SU-DHL-6 (cell line): ENCODE measurements around the gene MESP2.
"Not testable (repeated sequence)": the region's sequence is repeated elsewhere in the genome, so short reads cannot be mapped to it uniquely, and the experiment has no call there.

ENCODE experiments used
- EZH2phosphoT487 ChIP-seq: fragments of 200-600 bp; sonication (generic), shearing (Covaris generic); conservative IDR thresholded peaks from 2 replicates; pipeline ENCODE4 v1.6.1; 2018; ENCODE audit warnings: mild to moderate bottlenecking, antibody characterized with exemption, low read length, moderate library complexity, mixed read lengths
- TF ChIP-seq, protein P1 (sequence below): fragments of 200-600 bp; sonication (generic); IDR thresholded peaks from one replicate; pipeline ENCODE4 v1.5.1; 2017; ENCODE audit warnings: antibody characterized with exemption, mild to moderate bottlenecking, low read length, moderate library complexity; ENCODE audit not compliant: insufficient read depth, poor library complexity, severe bottlenecking

- TF ChIP-seq, protein P1, sequence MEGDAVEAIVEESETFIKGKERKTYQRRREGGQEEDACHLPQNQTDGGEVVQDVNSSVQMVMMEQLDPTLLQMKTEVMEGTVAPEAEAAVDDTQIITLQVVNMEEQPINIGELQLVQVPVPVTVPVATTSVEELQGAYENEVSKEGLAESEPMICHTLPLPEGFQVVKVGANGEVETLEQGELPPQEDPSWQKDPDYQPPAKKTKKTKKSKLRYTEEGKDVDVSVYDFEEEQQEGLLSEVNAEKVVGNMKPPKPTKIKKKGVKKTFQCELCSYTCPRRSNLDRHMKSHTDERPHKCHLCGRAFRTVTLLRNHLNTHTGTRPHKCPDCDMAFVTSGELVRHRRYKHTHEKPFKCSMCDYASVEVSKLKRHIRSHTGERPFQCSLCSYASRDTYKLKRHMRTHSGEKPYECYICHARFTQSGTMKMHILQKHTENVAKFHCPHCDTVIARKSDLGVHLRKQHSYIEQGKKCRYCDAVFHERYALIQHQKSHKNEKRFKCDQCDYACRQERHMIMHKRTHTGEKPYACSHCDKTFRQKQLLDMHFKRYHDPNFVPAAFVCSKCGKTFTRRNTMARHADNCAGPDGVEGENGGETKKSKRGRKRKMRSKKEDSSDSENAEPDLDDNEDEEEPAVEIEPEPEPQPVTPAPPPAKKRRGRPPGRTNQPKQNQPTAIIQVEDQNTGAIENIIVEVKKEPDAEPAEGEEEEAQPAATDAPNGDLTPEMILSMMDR = not testable (repeated sequence)
- TF ChIP-seq EZH2phosphoT487 = not testable (repeated sequence)
These were observed 6.5 kb downstream of the MESP2 start for GRCh38 chr15:89782619-89782950.
